GM12874 (cell line): ENCODE measurements around the gene OR1Q1.
"Not testable (repeated sequence)": the region's sequence is repeated elsewhere in the genome, so short reads cannot be mapped to it uniquely, and the experiment has no call there.

ENCODE experiments used
- TF ChIP-seq, protein P1 (sequence below): IDR thresholded peaks from 2 replicates; pipeline ENCODE4 v1.5.1; 2011; ENCODE audit warnings: low read depth, mild to moderate bottlenecking, control low read depth, low read length, moderate library complexity; ENCODE audit not compliant: insufficient read depth

The OR1Q1 gene

DNA sequence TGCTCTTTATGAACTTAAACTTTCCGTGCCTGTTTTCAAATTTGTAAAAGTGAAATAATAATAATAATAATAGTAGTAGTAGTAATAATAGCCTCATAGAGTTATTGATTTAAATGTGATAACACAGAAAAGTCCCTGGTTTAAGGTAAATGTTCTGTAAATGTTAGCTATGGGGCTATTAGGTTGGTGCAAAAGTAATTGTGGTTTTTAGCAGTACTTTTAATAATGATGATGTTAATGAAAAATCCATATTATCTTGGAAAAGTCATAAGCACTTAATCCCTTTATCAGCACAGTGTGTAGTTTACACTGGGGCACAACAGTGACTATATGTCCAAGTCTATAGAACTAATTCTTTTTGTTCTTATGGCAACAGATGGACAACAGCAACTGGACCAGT lies at the start of gene OR1Q1:
OR1Q1 (plus strand) TSS at position 377 of the 400 bp plus-strand sequence; CDS start at position 377, 0 bp downstream.
- TF ChIP-seq, protein P1, sequence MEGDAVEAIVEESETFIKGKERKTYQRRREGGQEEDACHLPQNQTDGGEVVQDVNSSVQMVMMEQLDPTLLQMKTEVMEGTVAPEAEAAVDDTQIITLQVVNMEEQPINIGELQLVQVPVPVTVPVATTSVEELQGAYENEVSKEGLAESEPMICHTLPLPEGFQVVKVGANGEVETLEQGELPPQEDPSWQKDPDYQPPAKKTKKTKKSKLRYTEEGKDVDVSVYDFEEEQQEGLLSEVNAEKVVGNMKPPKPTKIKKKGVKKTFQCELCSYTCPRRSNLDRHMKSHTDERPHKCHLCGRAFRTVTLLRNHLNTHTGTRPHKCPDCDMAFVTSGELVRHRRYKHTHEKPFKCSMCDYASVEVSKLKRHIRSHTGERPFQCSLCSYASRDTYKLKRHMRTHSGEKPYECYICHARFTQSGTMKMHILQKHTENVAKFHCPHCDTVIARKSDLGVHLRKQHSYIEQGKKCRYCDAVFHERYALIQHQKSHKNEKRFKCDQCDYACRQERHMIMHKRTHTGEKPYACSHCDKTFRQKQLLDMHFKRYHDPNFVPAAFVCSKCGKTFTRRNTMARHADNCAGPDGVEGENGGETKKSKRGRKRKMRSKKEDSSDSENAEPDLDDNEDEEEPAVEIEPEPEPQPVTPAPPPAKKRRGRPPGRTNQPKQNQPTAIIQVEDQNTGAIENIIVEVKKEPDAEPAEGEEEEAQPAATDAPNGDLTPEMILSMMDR, result no peak

- TF ChIP-seq, protein P1, result no peak
Observed at GRCh38 chr9:122567901-122568300, 46.6 kb upstream of the OR1Q1 start.

DNA sequence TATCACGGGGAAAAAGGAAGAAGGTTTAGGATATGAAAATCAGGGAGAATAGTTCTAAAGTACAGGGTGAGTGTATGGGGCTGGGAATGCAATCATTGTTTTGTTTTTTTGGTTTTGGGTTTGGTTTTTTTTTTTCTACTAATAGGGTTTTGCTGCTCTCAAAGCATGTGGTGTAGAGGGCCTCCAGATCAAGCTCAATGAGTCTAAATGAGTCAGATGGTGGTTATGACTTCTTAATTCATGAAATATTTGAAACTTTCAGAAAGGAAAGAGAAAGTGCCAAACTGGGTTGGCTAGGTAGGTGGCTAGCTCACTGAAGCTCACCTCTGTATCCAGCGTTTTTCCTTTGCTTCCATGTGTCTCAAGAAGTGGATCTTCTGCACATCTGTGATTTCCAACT lies 42.1 kb upstream of the OR1Q1 start:
- TF ChIP-seq, protein P1, result no peak

GRCh38 chr9:122579874-122580273 lies 34.7 kb upstream of the OR1Q1 start:
- TF ChIP-seq, protein P1, result no peak

DNA sequence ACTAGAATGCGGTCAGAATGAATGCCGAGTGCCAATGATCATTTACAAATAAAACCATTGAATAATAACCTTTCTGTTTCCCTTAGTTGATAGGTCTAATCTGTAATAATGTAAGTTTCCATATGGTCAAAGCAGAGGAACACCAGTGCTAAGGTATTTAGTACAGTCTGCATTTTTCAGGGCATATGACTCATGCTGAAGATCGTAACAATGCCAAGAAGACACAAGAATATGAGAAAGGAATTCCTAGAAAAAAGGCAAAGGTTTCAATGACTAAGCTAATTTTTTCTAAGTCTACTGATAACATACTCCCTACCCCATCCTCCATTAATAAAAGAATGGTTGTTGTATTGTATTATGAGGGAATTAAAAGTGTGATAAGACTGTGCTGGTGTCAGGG lies 34.2 kb upstream of the OR1Q1 start:
- TF ChIP-seq, protein P1, result no peak

- TF ChIP-seq, protein P1, result not testable (repeated sequence)
Observed at GRCh38 chr9:122583284-122583683, 31.3 kb upstream of the OR1Q1 start, which contains the start of gene OR1L8. TSS of gene OR1L8 (minus strand) at chr9:122583384. CDS start at chr9:122568477, 14,907 bp downstream.

DNA sequence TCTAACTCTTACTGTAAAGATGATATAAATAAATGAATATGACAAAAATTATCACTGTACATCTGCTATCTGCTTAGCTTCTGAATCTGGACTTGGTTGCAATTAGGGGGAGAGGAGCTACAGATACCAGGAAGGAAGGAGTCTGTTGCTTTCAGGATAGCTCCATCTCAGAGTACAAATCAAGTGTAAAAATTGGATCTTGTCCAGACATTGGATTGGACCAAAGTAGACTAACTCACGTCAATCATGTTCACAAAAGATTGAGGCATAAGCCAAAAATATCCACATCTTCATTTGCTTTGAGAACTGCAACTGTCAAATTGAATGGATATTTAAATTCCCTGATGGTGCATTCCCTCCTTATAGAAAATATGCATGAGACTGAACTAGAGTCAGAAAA lies 8.8 kb upstream of the OR1Q1 start:
- TF ChIP-seq, protein P1, result no peak
